Uterine smooth muscle cell (primary cell): ENCODE results near the gene HDGF. TPM values are rescaled to one million over a fixed set of nuclear protein-coding genes. Genes with fewer than 3 reads are reported as not detected.

Experiments used
- total RNA-seq: library from RNA; depleted of rRNA; stranded (reverse); fragments of >200 nt; gene quantifications from 2 replicates; pipeline ENCODE4 v1.2.3, GENCODE V29; 2014

HDGF gene
- total RNA-seq = 121 and 180 TPM in 2 replicates

GRCh38 chr1:156751451-156751756 is at the start of gene HDGF:
HDGF (minus strand) TSS chr1:156751675; CDS start chr1:156751429, 246 bp downstream.

GRCh38 chr1:156767101-156767878 is 15.8 kb upstream of the HDGF start, which contains the start of gene PRCC:
PRCC (plus strand) TSS chr1:156767535; CDS start chr1:156767772, 237 bp downstream.

GRCh38 chr1:156740741-156741480 is 10.6 kb downstream of the HDGF start, which contains the start of gene MRPL24:
MRPL24 (minus strand) TSS chr1:156741088; CDS start chr1:156738704, 2,384 bp downstream.

GRCh38 chr1:156728599-156729462 is 22.6 kb downstream of the HDGF start, which contains the start of gene ISG20L2:
ISG20L2 (minus strand) TSS chr1:156728766; CDS start chr1:156727652, 1,114 bp downstream.

GRCh38 chr1:156727926-156728598 is 23.4 kb downstream of the HDGF start, which contains the start of gene METTL25B:
METTL25B (plus strand) TSS chr1:156728469; CDS start chr1:156729105, 636 bp downstream.

GRCh38 chr1:156705321-156705917 is 46.1 kb downstream of the HDGF start, which contains the start of gene CRABP2:
CRABP2 (minus strand) TSS chr1:156705583; CDS start chr1:156705446, 137 bp downstream.

Other genes starting within 250 kb of the HDGF start
- 27.6 and 83.3 TPM in 2 replicates for gene IQGAP3, start 179.1 kb downstream of the HDGF start, total RNA-seq
- not detected in 2 replicates for gene TTC24, start 172.0 kb downstream of the HDGF start, total RNA-seq
- 80.1 and 83.0 TPM in 2 replicates for gene NAXE, start 159.9 kb downstream of the HDGF start, total RNA-seq
- gene GPATCH4, start 150.2 kb downstream of the HDGF start, total RNA-seq = 14.6 and 34.1 TPM in 2 replicates
- not detected in 2 replicates for gene HAPLN2, start 132.3 kb downstream of the HDGF start, total RNA-seq
- gene BCAN, start 109.6 kb downstream of the HDGF start, total RNA-seq = 0.11 TPM in 1 of 2 replicates, not detected in the other
- gene NES, start 74.3 kb downstream of the HDGF start, total RNA-seq = 32.2 and 68.6 TPM in 2 replicates
- gene CRABP2, start 46.1 kb downstream of the HDGF start, total RNA-seq = 17.0 and 21.5 TPM in 2 replicates
- gene METTL25B, start 23.2 kb downstream of the HDGF start, total RNA-seq = 6.6 and 12.0 TPM in 2 replicates
- 5.0 and 5.5 TPM in 2 replicates for gene ISG20L2, start 22.9 kb downstream of the HDGF start, total RNA-seq
- gene MRPL24, start 10.6 kb downstream of the HDGF start, total RNA-seq = 49.0 and 50.9 TPM in 2 replicates
- 11.1 and 11.2 TPM in 2 replicates for gene PRCC, start 15.9 kb upstream of the HDGF start, total RNA-seq
- 0.25 TPM in 1 of 2 replicates, not detected in the other for gene SH2D2A, start 65.2 kb upstream of the HDGF start, total RNA-seq
- under 0.01 TPM in 1 of 2 replicates, not detected in the other for gene INSRR, start 107.4 kb upstream of the HDGF start, total RNA-seq
- gene NTRK1, start 109.2 kb upstream of the HDGF start, total RNA-seq = not detected in 2 replicates
- gene PEAR1, start 142.0 kb upstream of the HDGF start, total RNA-seq = 1.3 and 1.6 TPM in 2 replicates
- not detected in 2 replicates for gene LRRC71, start 169.0 kb upstream of the HDGF start, total RNA-seq